Coronary artery (tissue), 2 donors: ENCODE measurements around the gene ZFHX3.

Experiments used
- DNase-seq: peaks from one replicate; pipeline ENCODE4 v3.0.0-alpha.2; 2017; ENCODE audit warnings: low spot score
- H3K27ac ChIP-seq, 2 donors: fragments of 200-600 bp; sonication (generic); one replicate each; pipeline ENCODE4 v1.5.1; 2016 to 2019
- H3K4me3 ChIP-seq: fragments of 200-600 bp; sonication (generic); 2 replicates; pipeline ENCODE4 v1.5.1; 2016; ENCODE audit warnings: mild to moderate bottlenecking, moderate library complexity
- TF ChIP-seq, protein P1 (sequence below): fragments of 200-600 bp; sonication (generic); IDR thresholded peaks from one replicate; pipeline ENCODE4 v1.5.1; 2019; ENCODE audit warnings: antibody characterized with exemption

The ZFHX3 gene

DNA sequence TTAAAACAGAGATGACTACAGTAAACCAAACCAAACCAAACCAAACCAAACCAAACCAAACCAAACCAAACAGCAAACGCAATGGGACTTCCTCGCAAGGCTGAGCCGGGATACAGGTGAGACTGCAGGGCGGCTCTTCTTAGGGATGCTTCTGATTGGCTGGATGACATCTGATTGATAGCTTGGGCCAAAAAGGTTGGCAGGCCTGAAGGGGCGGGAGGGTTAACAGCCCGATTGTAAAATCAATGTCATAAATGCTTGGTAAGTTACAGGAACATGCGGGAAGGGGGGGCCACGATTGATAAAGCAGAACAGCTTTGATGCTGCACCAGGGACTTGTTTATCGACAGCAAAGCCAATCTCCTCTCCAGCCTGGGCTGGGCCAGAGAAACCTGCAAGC, 86.1 kb downstream of the ZFHX3 start:
- Histone ChIP-seq H3K4me3 (no peak overlapping the region), H3K27ac (peak overlapping the region in 1 of 2 donors; percentile 62)
- DNase-seq: no peak
- TF ChIP-seq, protein P1, sequence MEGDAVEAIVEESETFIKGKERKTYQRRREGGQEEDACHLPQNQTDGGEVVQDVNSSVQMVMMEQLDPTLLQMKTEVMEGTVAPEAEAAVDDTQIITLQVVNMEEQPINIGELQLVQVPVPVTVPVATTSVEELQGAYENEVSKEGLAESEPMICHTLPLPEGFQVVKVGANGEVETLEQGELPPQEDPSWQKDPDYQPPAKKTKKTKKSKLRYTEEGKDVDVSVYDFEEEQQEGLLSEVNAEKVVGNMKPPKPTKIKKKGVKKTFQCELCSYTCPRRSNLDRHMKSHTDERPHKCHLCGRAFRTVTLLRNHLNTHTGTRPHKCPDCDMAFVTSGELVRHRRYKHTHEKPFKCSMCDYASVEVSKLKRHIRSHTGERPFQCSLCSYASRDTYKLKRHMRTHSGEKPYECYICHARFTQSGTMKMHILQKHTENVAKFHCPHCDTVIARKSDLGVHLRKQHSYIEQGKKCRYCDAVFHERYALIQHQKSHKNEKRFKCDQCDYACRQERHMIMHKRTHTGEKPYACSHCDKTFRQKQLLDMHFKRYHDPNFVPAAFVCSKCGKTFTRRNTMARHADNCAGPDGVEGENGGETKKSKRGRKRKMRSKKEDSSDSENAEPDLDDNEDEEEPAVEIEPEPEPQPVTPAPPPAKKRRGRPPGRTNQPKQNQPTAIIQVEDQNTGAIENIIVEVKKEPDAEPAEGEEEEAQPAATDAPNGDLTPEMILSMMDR: no peak

DNA sequence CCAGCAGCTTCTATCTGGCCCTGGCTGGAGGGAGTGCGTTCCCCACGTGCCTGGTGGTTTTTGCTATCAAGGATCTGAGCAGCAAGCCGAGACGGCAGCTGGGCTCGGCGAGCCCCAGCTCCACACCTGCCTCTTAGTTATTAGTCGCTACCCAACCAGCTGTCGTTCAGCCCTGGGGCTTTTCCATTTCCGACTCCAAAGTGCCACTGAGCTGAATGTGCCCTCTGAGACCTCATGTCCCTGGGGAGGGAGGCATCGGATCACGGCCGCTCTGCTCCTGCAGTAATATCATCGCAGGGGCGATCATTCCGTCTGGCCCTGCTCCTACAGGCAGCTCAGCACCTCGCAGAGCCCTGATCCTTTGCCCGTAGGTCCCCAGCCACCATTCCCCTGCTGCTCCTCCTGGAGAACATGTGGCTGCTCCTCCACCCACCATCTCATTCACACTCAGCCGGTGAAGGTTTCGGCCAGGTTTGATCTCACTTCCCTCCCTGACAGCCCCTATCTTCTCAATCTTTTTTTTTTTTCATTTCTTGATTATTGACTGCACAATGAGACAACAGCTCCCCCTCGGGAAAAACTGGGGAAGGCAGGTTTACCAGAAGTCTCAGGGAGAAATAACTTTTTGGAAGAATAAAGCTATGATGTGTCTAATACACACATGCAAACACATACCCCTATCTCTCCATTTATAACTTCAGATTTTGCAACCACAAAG, 86.7 kb downstream of the ZFHX3 start:
- no peak for DNase-seq
- peak overlapping the region; percentile 4 to 62 for H3K27ac ChIP-seq
- peak overlapping the region; percentile 55 for H3K4me3 ChIP-seq
- TF ChIP-seq, protein P1: no peak

DNA sequence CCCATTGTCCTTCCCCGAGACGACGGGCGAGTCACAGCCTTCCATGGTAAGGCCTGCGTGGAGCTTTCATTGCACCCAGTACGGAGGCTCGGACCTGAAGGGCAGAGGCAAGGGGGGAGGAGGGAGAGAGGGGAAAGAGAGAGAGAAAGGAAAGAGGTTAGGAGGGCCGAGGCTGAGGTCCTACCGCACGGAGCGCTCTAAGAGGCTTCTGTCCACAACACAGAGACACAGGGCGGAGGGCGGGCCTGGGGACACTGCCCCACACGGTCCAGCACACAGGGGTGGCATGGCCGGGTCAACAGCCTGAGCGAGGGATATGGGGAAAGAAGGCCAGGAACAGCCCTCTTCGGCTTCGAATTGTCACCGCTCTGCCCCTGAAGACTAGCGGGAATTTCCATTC, 87.8 kb downstream of the ZFHX3 start:
- no peak for DNase-seq
- peak overlapping the region in 1 of 2 donors; percentile 62 for H3K27ac ChIP-seq
- TF ChIP-seq, protein P1: no peak
- H3K4me3 ChIP-seq: no peak overlapping the region

DNA sequence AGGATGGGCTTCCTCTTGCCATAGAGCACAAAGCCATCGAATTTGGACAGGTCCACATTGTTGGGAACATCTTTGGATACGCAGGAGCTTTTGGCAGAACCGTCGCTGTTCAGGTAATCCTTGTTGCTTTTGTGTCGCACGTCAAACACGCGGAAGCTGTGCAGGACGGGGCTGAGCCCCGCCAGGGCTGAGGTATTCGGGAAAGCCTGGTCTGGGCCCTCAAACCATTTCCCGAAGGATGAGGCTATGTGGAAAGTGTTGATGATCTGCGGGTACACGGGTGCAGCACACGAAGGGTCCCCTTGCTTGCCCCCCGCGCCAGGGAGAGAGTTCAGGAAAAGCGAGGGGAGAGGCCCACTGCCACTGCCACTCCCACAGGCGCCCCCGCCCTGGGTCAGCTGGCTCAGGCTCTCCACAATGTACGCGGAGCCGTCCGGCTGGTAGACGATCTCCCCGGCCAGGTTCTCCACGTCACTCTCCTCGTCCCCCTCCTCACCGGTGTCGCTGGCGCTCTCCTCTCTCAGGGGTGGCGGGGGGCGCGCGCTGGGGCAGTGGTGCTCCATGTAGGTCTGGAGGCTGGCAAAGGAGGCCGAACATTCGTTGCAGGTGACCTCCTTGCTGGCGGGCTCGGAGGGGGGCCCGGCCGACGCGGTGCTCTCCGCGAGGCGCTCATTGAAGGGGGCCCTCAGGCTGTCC, 88.5 kb downstream of the ZFHX3 start:
- peak overlapping the region in 1 of 2 donors; percentile 62 for H3K27ac ChIP-seq
- TF ChIP-seq, protein P1: no peak
- DNase-seq: no peak
- no peak overlapping the region for H3K4me3 ChIP-seq

DNA sequence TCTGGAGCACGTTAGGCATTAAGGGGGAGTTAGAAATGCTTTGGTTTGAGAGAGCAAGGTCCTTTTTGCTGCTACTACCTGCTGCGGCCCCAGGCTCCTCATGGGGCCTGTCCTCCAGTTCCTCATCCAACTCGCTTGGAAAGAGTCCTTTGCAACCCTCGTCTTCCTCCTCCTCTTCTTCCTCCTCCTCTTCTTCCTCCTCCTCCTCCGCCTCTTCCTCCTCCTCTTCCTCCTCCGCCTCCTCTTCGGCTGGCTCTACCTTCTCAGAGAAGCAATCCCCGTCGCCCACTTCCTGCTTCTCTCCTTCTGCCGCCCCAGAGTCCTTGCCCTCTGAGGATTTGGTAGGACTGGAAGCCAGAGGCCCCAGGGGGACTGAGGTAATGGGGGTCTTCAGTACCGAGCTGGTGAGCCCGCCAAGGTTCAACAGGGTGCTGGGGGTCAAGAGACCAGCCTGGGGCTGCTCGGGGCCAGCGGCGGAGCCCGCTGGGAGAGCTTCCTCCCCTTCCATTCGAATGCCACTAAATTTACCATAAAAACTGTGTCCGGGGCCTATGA, 89.3 kb downstream of the ZFHX3 start:
- no peak for DNase-seq
- H3K4me3 ChIP-seq: no peak overlapping the region
- H3K27ac ChIP-seq: no peak overlapping the region
- TF ChIP-seq, protein P1: no peak

DNA sequence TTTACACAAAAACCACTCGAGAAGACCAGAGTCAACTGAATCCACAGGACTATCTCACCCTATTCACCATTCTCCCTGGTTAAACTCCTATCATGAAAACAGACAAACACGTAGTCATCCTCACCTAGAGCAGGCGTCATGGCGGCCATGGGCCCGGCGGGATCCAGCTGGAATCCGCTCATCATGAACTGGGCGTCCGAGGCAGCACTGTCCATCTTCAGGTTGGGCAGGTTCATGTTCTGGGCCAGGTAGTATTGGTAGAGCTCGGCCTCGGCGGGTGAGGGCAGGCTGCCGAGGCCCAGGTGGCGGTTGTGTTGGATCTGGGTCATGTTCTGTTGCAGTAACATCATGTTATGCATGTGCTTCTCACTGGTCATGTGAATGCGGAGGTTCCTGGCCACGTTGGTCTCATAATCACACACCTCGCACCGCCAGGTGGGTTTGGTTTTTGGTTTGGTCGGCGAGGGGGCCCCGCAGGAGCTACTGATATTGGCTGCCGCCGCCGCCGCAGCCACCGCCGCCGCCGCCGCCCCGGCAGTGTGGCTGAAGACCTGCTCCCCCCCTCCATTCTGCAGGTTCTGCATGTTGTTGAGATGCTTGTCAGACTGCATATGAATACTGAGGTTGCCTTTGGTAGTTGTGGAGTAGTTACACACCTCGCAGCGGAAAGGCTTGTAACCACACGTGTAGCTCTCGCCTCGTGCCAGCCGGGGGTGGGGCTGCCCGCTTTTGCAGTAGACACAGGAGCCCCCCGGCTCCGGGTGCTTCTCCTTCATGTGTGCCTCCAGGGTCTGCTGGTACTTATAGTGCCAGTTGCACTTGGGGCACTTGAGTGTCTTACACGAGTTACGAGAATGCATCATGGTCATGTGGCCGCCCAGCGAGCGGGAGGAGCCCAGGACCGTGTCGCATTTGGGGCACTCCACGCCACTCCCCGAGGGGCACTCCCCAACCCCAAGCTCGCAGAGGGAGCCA, 90.3 kb downstream of the ZFHX3 start:
- peak overlapping the region in 1 of 2 donors; percentile 17 for H3K27ac ChIP-seq
- DNase-seq: no peak
- TF ChIP-seq, protein P1: no peak
- no peak overlapping the region for H3K4me3 ChIP-seq
